ENCODE results near the gene GPRASP2. TPM values are rescaled to one million over a fixed set of nuclear protein-coding genes. Genes with fewer than 3 reads are reported as not detected.

Gene GPRASP2
- polyA plus RNA-seq, 3 donors, result 0.23 to 0.66 (median 0.48) TPM

- DNase-seq, result no peak
- Mint-ChIP-seq H3K4me1 (peaks cover 8% of the 10 kb centered on the region), H3K36me3 (no peaks in the 10 kb centered on the region), H3K27ac (no peak overlapping the region), H3K9me3 (no peaks in the 10 kb centered on the region), H3K27me3 (ENCODE audit: low read depth in 3 of 3) (peaks cover 0 to 4% (median 1%) of the 10 kb centered on the region in 3 donors), H3K4me3 (no peak overlapping the region)
- Histone ChIP-seq H2AFZ (ENCODE audit: insufficient read depth, low read depth, low read length, poor library complexity, severe bottlenecking) (no peak overlapping the region), H3K36me3 (replicated peaks in 1 of 2; ENCODE audit: control insufficient read depth in 1 of 2, insufficient read depth in 2 of 2, low read length in 2 of 2) (no peaks in the 10 kb centered on the region), H3K4me3 (replicated peaks in 1 of 3; ENCODE audit: low read depth in 2 of 3, low read length in 3 of 3) (no peak overlapping the region), H3K4me1 (ENCODE audit: control insufficient read depth in 1 of 2, insufficient read depth in 2 of 2, low read length in 2 of 2) (peaks cover 0 to 4% of the 10 kb centered on the region in 2 donors), H3K79me2 (ENCODE audit: insufficient read depth, low read length) (no peaks in the 10 kb centered on the region), H3K9ac (ENCODE audit: insufficient read depth, low read length, poor library complexity, severe bottlenecking) (no peak overlapping the region), H3K9me3 (replicated peaks in 1 of 2; ENCODE audit: control insufficient read depth in 1 of 2, insufficient read depth in 1 of 2, low read length in 2 of 2) (no peaks in the 10 kb centered on the region), H4K20me1 (ENCODE audit: insufficient read depth, low read length) (no peaks in the 10 kb centered on the region), H3K27ac (ENCODE audit: low read depth in 1 of 2, low read length in 2 of 2) (no peak overlapping the region), H3K27me3 (ENCODE audit: control insufficient read depth in 2 of 2, insufficient read depth in 2 of 2, low read length in 2 of 2) (peaks cover 0 to 2% of the 10 kb centered on the region in 2 donors), H3K4me2 (replicated peaks; ENCODE audit: extremely low read depth, low read length, poor library complexity, severe bottlenecking) (no peak overlapping the region)
- no peak for TF ChIP-seq CTCF (IDR thresholded peaks at IDR 0.05)
- intact Hi-C loops (cut with micrococcal nuclease), result no loop called here
- no CpG with 5 or more reads among the region's 4 CpGs for WGBS (ENCODE audit: insufficient coverage)
Observed at GRCh38 chrX:102765809-102766208, 53.6 kb downstream of the GPRASP2 start.

GRCh38 chrX:102767287-102767686, 55.0 kb downstream of the GPRASP2 start:
- DNase-seq, result no peak
- Histone ChIP-seq H3K27ac (ENCODE audit: low read depth in 1 of 2, low read length in 2 of 2) (no peak overlapping the region), H3K9ac (ENCODE audit: insufficient read depth, low read length, poor library complexity, severe bottlenecking) (no peak overlapping the region), H2AFZ (ENCODE audit: insufficient read depth, low read depth, low read length, poor library complexity, severe bottlenecking) (no peak overlapping the region), H3K9me3 (replicated peaks in 1 of 2; ENCODE audit: control insufficient read depth in 1 of 2, insufficient read depth in 1 of 2, low read length in 2 of 2) (no peaks in the 10 kb centered on the region), H3K4me2 (replicated peaks; ENCODE audit: extremely low read depth, low read length, poor library complexity, severe bottlenecking) (no peak overlapping the region), H3K4me3 (replicated peaks in 1 of 3; ENCODE audit: low read depth in 2 of 3, low read length in 3 of 3) (no peak overlapping the region), H3K79me2 (ENCODE audit: insufficient read depth, low read length) (no peaks in the 10 kb centered on the region), H4K20me1 (ENCODE audit: insufficient read depth, low read length) (no peaks in the 10 kb centered on the region), H3K36me3 (replicated peaks in 1 of 2; ENCODE audit: control insufficient read depth in 1 of 2, insufficient read depth in 2 of 2, low read length in 2 of 2) (no peaks in the 10 kb centered on the region), H3K4me1 (ENCODE audit: control insufficient read depth in 1 of 2, insufficient read depth in 2 of 2, low read length in 2 of 2) (peaks cover 0 to 4% of the 10 kb centered on the region in 2 donors), H3K27me3 (ENCODE audit: control insufficient read depth in 2 of 2, insufficient read depth in 2 of 2, low read length in 2 of 2) (peaks cover 0 to 2% of the 10 kb centered on the region in 2 donors)
- WGBS (ENCODE audit: insufficient coverage), result no CpG with 5 or more reads among the region's 1 CpG
- peaks cover 0 to 4% (median 1%) of the 10 kb centered on the region in 3 donors for H3K27me3 Mint-ChIP-seq (ENCODE audit: low read depth in 3 of 3)
- H3K4me1 Mint-ChIP-seq, result peaks cover 8% of the 10 kb centered on the region
- no peak overlapping the region for H3K4me3 Mint-ChIP-seq
- no peaks in the 10 kb centered on the region for H3K36me3 Mint-ChIP-seq
- H3K9me3 Mint-ChIP-seq, result no peaks in the 10 kb centered on the region
- intact Hi-C loops (cut with micrococcal nuclease), result no loop called here
- no peak overlapping the region for H3K27ac Mint-ChIP-seq
- TF ChIP-seq CTCF (IDR thresholded peaks at IDR 0.05), result no peak

Small RNA genes within 50 kb of the gene (small RNA-seq; reads per million reads assigned to genes)
- not detected for gene RNU6-589P (ENCODE audit: insufficient read length, low read depth)

Other genes starting within 250 kb of the GPRASP2 start
- gene TCP11X2, start 240.6 kb upstream of the GPRASP2 start, polyA plus RNA-seq, result not detected
- not detected for gene TMSB15A, start 195.7 kb upstream of the GPRASP2 start, polyA plus RNA-seq
- gene ARMCX5, start 112.9 kb upstream of the GPRASP2 start, polyA plus RNA-seq, result 10 to 100 TPM in 1 of 3 donors, 1 to 10 TPM in 2; 5.2 to 10.6 (median 5.4) TPM
- under 1 TPM in 2 of 3 donors, not detected in 1; 0.03 to 0.47 TPM for gene GPRASP1, start 61.0 kb upstream of the GPRASP2 start, polyA plus RNA-seq
- under 1 TPM; 0.03 to 0.08 (median 0.04) TPM for gene GPRASP3, start 8.3 kb downstream of the GPRASP2 start, polyA plus RNA-seq
- gene RAB40AL, start 224.8 kb downstream of the GPRASP2 start, polyA plus RNA-seq, result under 1 TPM in 1 of 3 donors, not detected in 2; 0.13 TPM

Measured in CD14-positive monocyte (primary cell).